DMS53 treated with DMSO at 0.1 percent for 48 hours (cell line): ENCODE data around the gene LCN2.

Experiments
- DNase-seq: peaks from one replicate; lab custom pipeline; 2025; ENCODE audit not compliant: unreplicated experiment; lab: John Stamatoyannopoulos, UW

The LCN2 gene

GRCh38 chr9:128148509-128149000 lies 698 bp upstream of the LCN2 start:
- DNase-seq = no peak

- no peak for DNase-seq
Observed at GRCh38 chr9:128149951-128150593, 819 bp downstream of the LCN2 start.

- DNase-seq = no peak
Observed at GRCh38 chr9:128150594-128151308, 1.5 kb downstream of the LCN2 start.

GRCh38 chr9:128151309-128152132 lies 2.3 kb downstream of the LCN2 start:
- DNase-seq = no peak

- DNase-seq = no peak
Observed at GRCh38 chr9:128152133-128153059, 3.1 kb downstream of the LCN2 start.

- no peak for DNase-seq
Observed at GRCh38 chr9:128153060-128153946, 4.0 kb downstream of the LCN2 start.

- DNase-seq = no peak
Observed at GRCh38 chr9:128153947-128154695, 4.9 kb downstream of the LCN2 start.

GRCh38 chr9:128155736-128156500 lies 6.7 kb downstream of the LCN2 start:
- DNase-seq = no peak

GRCh38 chr9:128159522-128159783 lies 10.2 kb downstream of the LCN2 start:
- DNase-seq = peak; percentile 39

- DNase-seq = peak; percentile 94
Observed at GRCh38 chr9:128159784-128160602, 10.7 kb downstream of the LCN2 start, which contains the start of gene BBLN. BBLN (plus strand) TSS chr9:128160265; CDS start chr9:128160408, 143 bp downstream.

GRCh38 chr9:128160603-128160987 lies 11.3 kb downstream of the LCN2 start:
- DNase-seq = no peak

- DNase-seq = peak; percentile 32
Observed at GRCh38 chr9:128161215-128161902, 12.1 kb downstream of the LCN2 start.

GRCh38 chr9:128162215-128163026 lies 13.2 kb downstream of the LCN2 start:
- DNase-seq = no peak

GRCh38 chr9:128163027-128163515 lies 13.8 kb downstream of the LCN2 start:
- no peak for DNase-seq

- peak; percentile 10 for DNase-seq
Observed at GRCh38 chr9:128163523-128164306, 14.5 kb downstream of the LCN2 start.
